GM12878 (cell line): ENCODE measurements around the gene RNF126. TPM values are rescaled to one million over a fixed set of nuclear protein-coding genes. Genes with fewer than 3 reads are reported as not detected.

Source experiments
- ATAC-seq: fragments of 200-7000 bp; cut with Tn5 transposase; 3 replicates; pipeline ENCODE4 v1.9.1; 2020; ENCODE audit warnings: mild to moderate bottlenecking, moderate library complexity
- BruUV-seq: library from RNA; stranded (reverse); fragments of 400-500 nt; replicated peaks from 2 replicates; lab custom pipeline; 2021; lab: Mats Ljungman, UMichigan
- CTCF ChIA-PET: fragments of 300-600 bp; sonication (Branson Sonifier 250); formaldehyde crosslinking; extraction: SDS; loops from one replicate; lab custom pipeline; 2021; ENCODE audit warnings: inconsistent platforms; lab: Yijun Ruan, JAX
- POLR2A ChIA-PET: fragments of 350-600 bp; formaldehyde crosslinking; extraction: SDS; loops from one replicate; lab custom pipeline; 2021; ENCODE audit warnings: inconsistent platforms; lab: Charles Lee
- RAD21 ChIA-PET: fragments of 300-600 bp; sonication (Branson Sonifier 250); formaldehyde crosslinking; loops from one replicate; lab custom pipeline; 2023; ENCODE audit warnings: antibody characterized with exemption; ENCODE audit not compliant: unreplicated experiment; lab: Charles Lee
- SMC1A ChIA-PET: fragments of 300-600 bp; sonication (Branson Sonifier 250); formaldehyde crosslinking; loops from one replicate; lab custom pipeline; 2023; ENCODE audit not compliant: unreplicated experiment, uncharacterized antibody; lab: Charles Lee
- DNase-seq: peaks from one replicate; pipeline ENCODE4 v3.0.0-alpha.2; 2011; ENCODE audit warnings: low read depth, low spot score
- FAIRE-seq: peaks from 3 replicates; lab custom pipeline; 2011; peaks lifted over from hg19 to GRCh38; lab: Jason Lieb, UNC
- H2AFZ ChIP-seq: 2 replicates; pipeline ENCODE4 v1.6.0; 2011; ENCODE audit warnings: low read depth, low read length, control low read depth; ENCODE audit not compliant: control insufficient read depth
- H3K27ac ChIP-seq: 2 replicates; pipeline ENCODE4 v1.5.1; 2011; ENCODE audit warnings: control low read depth; ENCODE audit not compliant: control insufficient read depth, insufficient read depth
- H3K27me3 ChIP-seq, 2 experiments: replicated peaks in 1 of 2; 2 replicates each; pipeline versions ENCODE4 v1.6.0 to v1.6.1; 2011; ENCODE audit warnings: low read length in 1 of 2; ENCODE audit not compliant: control insufficient read depth in 2 of 2, insufficient read depth in 2 of 2
- H3K36me3 ChIP-seq, 2 experiments: 2 replicates each; pipeline ENCODE4 v1.5.1; 2011; ENCODE audit warnings: low read length in 1 of 2; ENCODE audit not compliant: control insufficient read depth in 2 of 2, insufficient read depth in 2 of 2
- H3K4me1 ChIP-seq: 2 replicates; pipeline ENCODE4 v1.6.1; 2011; ENCODE audit warnings: mild to moderate bottlenecking, low read length, moderate library complexity, mixed read lengths; ENCODE audit not compliant: control insufficient read depth, insufficient read depth
- H3K4me2 ChIP-seq: 2 replicates; pipeline ENCODE4 v1.6.0; 2011; ENCODE audit warnings: control low read depth; ENCODE audit not compliant: control insufficient read depth, insufficient read depth
- H3K4me3 ChIP-seq: fragments of 200-600 bp; sonication (generic); 2 replicates; pipeline ENCODE4 v1.5.1; 2016
- H3K79me2 ChIP-seq: 2 replicates; pipeline ENCODE4 v1.6.0; 2011; ENCODE audit warnings: low read length; ENCODE audit not compliant: control insufficient read depth, insufficient read depth
- H3K9ac ChIP-seq: 2 replicates; pipeline ENCODE4 v1.8.0; 2011; ENCODE audit warnings: low read length, control low read depth, mixed read lengths; ENCODE audit not compliant: control insufficient read depth, insufficient read depth
- H3K9me3 ChIP-seq: replicated peaks from 3 replicates; pipeline ENCODE4 v1.5.1; 2011; ENCODE audit warnings: mild to moderate bottlenecking, low read length; ENCODE audit not compliant: control insufficient read depth, insufficient read depth
- H4K20me1 ChIP-seq: 2 replicates; pipeline ENCODE4 v1.6.0; 2011; ENCODE audit not compliant: control insufficient read depth, insufficient read depth
- BRCA1 ChIP-seq: IDR thresholded peaks from 2 replicates; pipeline ENCODE4 v1.6.1; 2011; ENCODE audit warnings: low read depth, low read length, improper control_type of control experiment
- CEBPB ChIP-seq, 2 experiments: fragments of 150-350 bp in 1 of 2; IDR thresholded peaks; 2 replicates each; pipeline ENCODE4 v1.6.1; 2012 to 2014; ENCODE audit warnings: low read depth in 2 of 2, low read length in 2 of 2, borderline replicate concordance in 1 of 2, inconsistent platforms in 1 of 2
- EGR1 ChIP-seq, 2 experiments: IDR thresholded peaks; 1 replicate in 1 of 2; 2 replicates in 1 of 2; pipeline ENCODE4 v1.6.1; 2011 to 2012; ENCODE audit warnings: low read depth in 2 of 2, low read length in 2 of 2, borderline replicate concordance in 1 of 2, mild to moderate bottlenecking in 1 of 2, moderate library complexity in 1 of 2
- EP300 ChIP-seq, 2 experiments: fragments of 150-350 bp in 1 of 2; IDR thresholded peaks; 2 replicates each; pipeline ENCODE4 v1.6.1; 2011 to 2012; ENCODE audit warnings: low read depth in 2 of 2, low read length in 2 of 2, borderline replicate concordance in 1 of 2, improper control_type of control experiment in 1 of 2, inconsistent platforms in 1 of 2; ENCODE audit not compliant: control insufficient read depth in 1 of 2
- FOS ChIP-seq: IDR thresholded peaks from 3 replicates; pipeline ENCODE4 v1.6.1; 2011; ENCODE audit warnings: borderline replicate concordance; ENCODE audit not compliant: insufficient read length; ENCODE audit errors: extremely low read depth
- FOXM1 ChIP-seq: IDR thresholded peaks from 2 replicates; pipeline ENCODE4 v1.6.1; 2012; ENCODE audit warnings: low read depth, mild to moderate bottlenecking, inconsistent platforms, low read length, moderate library complexity
- GABPA ChIP-seq: IDR thresholded peaks from 2 replicates; pipeline ENCODE4 v1.6.1; 2014; ENCODE audit warnings: antibody characterized with exemption, low read depth, mild to moderate bottlenecking, inconsistent platforms
- HSF1 ChIP-seq: fragments of 150-350 bp; IDR thresholded peaks from 2 replicates; pipeline ENCODE4 v1.6.1; 2014; ENCODE audit warnings: mild to moderate bottlenecking, low read depth, low read length
- JUND ChIP-seq: IDR thresholded peaks from 2 replicates; pipeline ENCODE4 v1.6.1; 2012; ENCODE audit warnings: low read depth, mild to moderate bottlenecking, low read length, improper control_type of control experiment, moderate library complexity
- NFYB ChIP-seq: IDR thresholded peaks from 2 replicates; pipeline ENCODE4 v1.6.1; 2011; ENCODE audit warnings: low read depth, mild to moderate bottlenecking, low read length, improper control_type of control experiment, moderate library complexity; ENCODE audit not compliant: insufficient read depth
- NKRF ChIP-seq: fragments of 450-650 bp; conservative IDR thresholded peaks from 2 replicates; pipeline ENCODE4 v1.6.1; 2017; ENCODE audit warnings: mild to moderate bottlenecking, moderate library complexity
- PAX8 ChIP-seq: fragments of 450-650 bp; IDR thresholded peaks from 2 replicates; pipeline ENCODE4 v1.6.1; 2017; ENCODE audit warnings: mild to moderate bottlenecking, moderate library complexity
- POLR2A ChIP-seq: IDR thresholded peaks from 2 replicates; pipeline ENCODE4 v1.6.1; 2011; ENCODE audit warnings: low read depth, mild to moderate bottlenecking, low read length
- POU2F2 ChIP-seq: IDR thresholded peaks from 3 replicates; pipeline ENCODE4 v1.6.1; 2011; ENCODE audit warnings: low read depth, mild to moderate bottlenecking, low read length, borderline replicate concordance
- RUNX3 ChIP-seq: IDR thresholded peaks from 2 replicates; pipeline ENCODE4 v1.6.1; 2012; ENCODE audit warnings: low read length, inconsistent platforms
- SIX5 ChIP-seq: IDR thresholded peaks from 2 replicates; pipeline ENCODE4 v1.6.1; 2011; ENCODE audit warnings: mild to moderate bottlenecking, low read depth, low read length, moderate library complexity; ENCODE audit not compliant: severe bottlenecking
- SRF ChIP-seq, 2 experiments: IDR thresholded peaks; 2 replicates each; pipeline ENCODE4 v1.6.1; 2011; ENCODE audit warnings: low read depth in 2 of 2, low read length in 2 of 2, mild to moderate bottlenecking in 1 of 2, moderate library complexity in 1 of 2
- TBL1XR1 ChIP-seq: IDR thresholded peaks from 2 replicates; pipeline ENCODE4 v1.6.1; 2012; ENCODE audit warnings: low read depth, low read length, improper control_type of control experiment
- WRNIP1 ChIP-seq: IDR thresholded peaks from 2 replicates; pipeline ENCODE4 v1.6.1; 2011; ENCODE audit warnings: low read depth, low read length, improper control_type of control experiment, borderline replicate concordance
- ZZZ3 ChIP-seq: IDR thresholded peaks from 2 replicates; pipeline ENCODE4 v1.6.1; 2011; ENCODE audit warnings: low read depth; ENCODE audit not compliant: control insufficient read depth, insufficient read length
- WGBS: methylation state at CpG from one replicate; pipeline ENCODE4 v1.1.6; 2016; ENCODE audit warnings: low lambda C conversion rate; ENCODE audit not compliant: insufficient replicate concordance, insufficient coverage; ENCODE audit errors: missing lambda C conversion rate; 5-methylcytosine and 5-hydroxymethylcytosine counted together
- in situ Hi-C: fragments of 300-500 bp; cut with MboI; formaldehyde crosslinking; loops from 9 replicates; pipeline ENCODE4 v1.14.3; 2018; ENCODE audit warnings: mixed read lengths
- intact Hi-C: fragments of 100-400 bp; cut with micrococcal nuclease; formaldehyde crosslinking; loops from one replicate; pipeline ENCODE4 v1.14.2; 2022; ENCODE audit not compliant: unreplicated experiment
- polyA plus RNA-seq, 11 experiments: library from polyadenylated mRNA; depleted of rRNA in 4 of 11; unstranded in 6 of 11; stranded (reverse) in 5 of 11; fragments of >200 nt; fragmentation: Nextera tagmentation in 4 of 11; fragmentation: Illumina TruSeq in 1 of 11; extraction: Ambion mirVana in 4 of 11; extraction: Trizol in 1 of 11; gene quantifications; 1 replicate in 1 of 11; 2 replicates in 10 of 11; pipeline versions ENCODE4 v1.2.1 to v1.2.3, GENCODE V29; 2011 to 2016; ENCODE audit warnings: inconsistent platforms in 2 of 11, missing spikeins in 2 of 11, low read depth in 1 of 11
- total RNA-seq, 4 experiments: library from RNA; depleted of rRNA in 3 of 4; stranded (reverse); fragments of >200 nt in 3 of 4; fragmentation: Illumina TruSeq in 1 of 4; extraction: Trizol in 1 of 4; gene quantifications; 2 replicates each; pipeline versions ENCODE4 v1.2.1 to v1.2.3, GENCODE V29; 2013 to 2021

The RNF126 gene
- total and polyA plus RNA-seq, 10 of the 15 experiments (the other 5 are each of a cell fraction or from before 2014, with no cell fraction given): 0.45 to 100 (median 50.6) TPM

- TF ChIP-seq NFYB: no peak
- TF ChIP-seq TBL1XR1: no peak
- no peak for TF ChIP-seq NKRF
- TF ChIP-seq WRNIP1: no peak
- no peak for TF ChIP-seq FOS
- no peak for TF ChIP-seq JUND
- no peak for TF ChIP-seq GABPA
- TF ChIP-seq EP300 (IDR thresholded peaks at IDR 0.05; ENCODE audit: borderline replicate concordance in 1 of 2, control insufficient read depth in 1 of 2, low read depth in 2 of 2, low read length in 2 of 2): no peak
- no peak for TF ChIP-seq HSF1
- no peak for TF ChIP-seq BRCA1
- TF ChIP-seq POLR2A: no peak
- no peak for TF ChIP-seq FOXM1
- TF ChIP-seq CEBPB (IDR thresholded peaks at IDR 0.05; ENCODE audit: borderline replicate concordance in 1 of 2, low read depth in 2 of 2, low read length in 2 of 2): no peak
- TF ChIP-seq SRF (IDR thresholded peaks at IDR 0.05; ENCODE audit: low read depth in 2 of 2, low read length in 2 of 2): no peak
- TF ChIP-seq PAX8: no peak
- TF ChIP-seq EGR1 (IDR thresholded peaks at IDR 0.05; ENCODE audit: borderline replicate concordance in 1 of 2, low read depth in 2 of 2, low read length in 2 of 2): no peak
- no peak for TF ChIP-seq POU2F2
- TF ChIP-seq ZZZ3: no peak
- no peak for TF ChIP-seq SIX5
- no peak for TF ChIP-seq RUNX3
- TF ChIP-seq, all 136 proteins: peak for 0
- ChIA-PET RAD21 (no interaction called here), SMC1A (no interaction called here), CTCF (interaction anchor here (0.9 kb wide), 1 partner anchor 24 kb away, joined by 3 read pairs; no protein-coding TSS in a partner anchor), POLR2A (no interaction called here)
- no peak for DNase-seq
- Histone ChIP-seq H2AFZ (no peak overlapping the region), H3K36me3 (no peaks in the 10 kb centered on the region), H3K27ac (no peak overlapping the region), H3K9me3 (no peaks in the 10 kb centered on the region), H3K27me3 (peaks cover 0 to 2% of the 10 kb centered on the region in 2 experiments; a peak in 2 of 4 replicates), H4K20me1 (no peaks in the 10 kb centered on the region), H3K4me3 (no peak overlapping the region), H3K79me2 (no peaks in the 10 kb centered on the region), H3K4me1 (no peaks in the 10 kb centered on the region), H3K9ac (no peak overlapping the region), H3K4me2 (no peak overlapping the region)
- intact Hi-C loops (no loop called here), in situ Hi-C loops (no loop called here)
- ATAC-seq: no peak
- BruUV-seq: no TSS peak
- 21% methylated on average over 36 of the region's 78 CpGs for WGBS
- no peak for FAIRE-seq
Observed at GRCh38 chr19:709196-709964, 46.4 kb upstream of the RNF126 start.
